ENCODE results near the gene CGB1.
"Not testable (repeated sequence)": the region's sequence is repeated elsewhere in the genome, so short reads cannot be mapped to it uniquely, and the experiment has no call there.

CGB1 gene

DNA sequence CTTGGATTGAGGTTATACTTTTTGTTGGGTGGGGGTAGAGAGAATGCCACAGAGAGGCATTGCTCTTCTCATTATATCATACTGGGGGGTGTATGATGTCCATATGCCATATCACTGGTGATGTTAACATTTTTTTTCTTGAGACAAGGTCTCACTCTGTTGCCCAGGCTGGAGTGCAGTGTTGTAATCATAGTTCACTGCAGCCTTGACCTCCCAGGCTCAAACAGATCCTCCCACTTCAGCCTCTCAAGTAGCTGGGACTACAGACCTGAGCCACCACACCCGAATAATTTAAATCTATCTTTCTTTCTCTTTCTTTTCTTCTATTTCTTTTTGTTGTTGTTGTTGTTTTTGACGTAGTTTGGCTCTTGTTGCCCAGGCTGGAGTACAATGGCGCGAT, 43.7 kb upstream of the CGB1 start:
- Histone ChIP-seq H3K36me3 (ENCODE audit: control insufficient read depth in 4 of 4, insufficient read depth in 4 of 4, low read length in 3 of 4) (no peaks in the 10 kb centered on the region), H3K27ac (ENCODE audit: insufficient read depth in 1 of 2, low read depth in 1 of 2, low read length in 2 of 2, poor library complexity in 1 of 2, severe bottlenecking in 2 of 2) (no peak overlapping the region), H3K4me3 (ENCODE audit: control insufficient read depth in 1 of 7, extremely low read depth in 1 of 7, insufficient read depth in 4 of 7, low read depth in 2 of 7, low read length in 6 of 7) (no peak overlapping the region), H3K4me1 (ENCODE audit: control extremely low read depth in 1 of 4, control insufficient read depth in 4 of 4, insufficient read depth in 4 of 4, low read length in 3 of 4) (peaks cover 0 to 5% (median 5%) of the 10 kb centered on the region in 4 experiments), H3K9me3 (ENCODE audit: control extremely low read depth in 1 of 5, control insufficient read depth in 4 of 5, insufficient read depth in 2 of 5, low read depth in 1 of 5, low read length in 4 of 5) (no peaks in the 10 kb centered on the region), H3K27me3 (replicated peaks in 2 of 5; ENCODE audit: control insufficient read depth in 4 of 5, insufficient read depth in 5 of 5, low read length in 4 of 5) (no peaks in the 10 kb centered on the region)
- CTCF ChIA-PET = no interaction called here
- WGBS (ENCODE audit: insufficient coverage) = no CpG with 5 or more reads among the region's 4 CpGs
- DNase-seq = no peak
- POLR2A ChIA-PET = no interaction called here

DNA sequence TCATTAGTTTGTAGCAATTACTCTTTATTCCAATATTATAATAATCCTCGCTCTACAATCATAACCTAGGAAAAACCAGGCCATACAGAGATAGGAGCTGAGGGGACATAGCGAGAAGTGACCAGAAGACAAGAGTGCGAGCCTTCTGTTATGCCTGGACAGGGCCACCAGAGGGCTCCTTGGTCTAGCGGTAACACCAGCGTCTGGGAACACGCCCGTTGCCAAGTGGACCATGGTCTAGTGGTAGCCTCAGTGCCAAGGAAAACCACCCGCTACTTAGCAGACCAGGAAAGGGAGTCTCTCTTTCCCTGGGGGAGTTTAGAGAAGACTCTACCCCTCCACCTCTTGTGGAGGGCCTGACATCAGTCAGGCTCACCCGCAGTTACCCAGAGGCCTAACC, 38.2 kb upstream of the CGB1 start:
- H3K27ac ChIP-seq (ENCODE audit: insufficient read depth in 1 of 2, low read depth in 1 of 2, low read length in 2 of 2, poor library complexity in 1 of 2, severe bottlenecking in 2 of 2); H3K4me1 ChIP-seq (ENCODE audit: control extremely low read depth in 1 of 4, control insufficient read depth in 4 of 4, insufficient read depth in 4 of 4, low read length in 3 of 4); H3K4me3 ChIP-seq (ENCODE audit: control insufficient read depth in 1 of 7, extremely low read depth in 1 of 7, insufficient read depth in 4 of 7, low read depth in 2 of 7, low read length in 6 of 7); DNase-seq; POLR2A ChIA-PET; H3K36me3 ChIP-seq (ENCODE audit: control insufficient read depth in 4 of 4, insufficient read depth in 4 of 4, low read length in 3 of 4): not testable (repeated sequence)
- Histone ChIP-seq H3K9me3 (ENCODE audit: control extremely low read depth in 1 of 5, control insufficient read depth in 4 of 5, insufficient read depth in 2 of 5, low read depth in 1 of 5, low read length in 4 of 5) (peaks cover 0 to 12% (median 4%) of the 10 kb centered on the region in 5 experiments), H3K27me3 (replicated peaks in 2 of 5; ENCODE audit: control insufficient read depth in 4 of 5, insufficient read depth in 5 of 5, low read length in 4 of 5) (peaks cover 0 to 44% (median 20%) of the 10 kb centered on the region in 5 experiments)
- CTCF ChIA-PET = interaction anchor here (1.3 to 2.3 kb wide), 3 partner anchors 12 to 125 kb away, joined by 3 to 5 read pairs (median 5); no protein-coding TSS in a partner anchor
- 4% methylated on average over 5 of the region's 9 CpGs for WGBS (ENCODE audit: insufficient coverage)

DNA sequence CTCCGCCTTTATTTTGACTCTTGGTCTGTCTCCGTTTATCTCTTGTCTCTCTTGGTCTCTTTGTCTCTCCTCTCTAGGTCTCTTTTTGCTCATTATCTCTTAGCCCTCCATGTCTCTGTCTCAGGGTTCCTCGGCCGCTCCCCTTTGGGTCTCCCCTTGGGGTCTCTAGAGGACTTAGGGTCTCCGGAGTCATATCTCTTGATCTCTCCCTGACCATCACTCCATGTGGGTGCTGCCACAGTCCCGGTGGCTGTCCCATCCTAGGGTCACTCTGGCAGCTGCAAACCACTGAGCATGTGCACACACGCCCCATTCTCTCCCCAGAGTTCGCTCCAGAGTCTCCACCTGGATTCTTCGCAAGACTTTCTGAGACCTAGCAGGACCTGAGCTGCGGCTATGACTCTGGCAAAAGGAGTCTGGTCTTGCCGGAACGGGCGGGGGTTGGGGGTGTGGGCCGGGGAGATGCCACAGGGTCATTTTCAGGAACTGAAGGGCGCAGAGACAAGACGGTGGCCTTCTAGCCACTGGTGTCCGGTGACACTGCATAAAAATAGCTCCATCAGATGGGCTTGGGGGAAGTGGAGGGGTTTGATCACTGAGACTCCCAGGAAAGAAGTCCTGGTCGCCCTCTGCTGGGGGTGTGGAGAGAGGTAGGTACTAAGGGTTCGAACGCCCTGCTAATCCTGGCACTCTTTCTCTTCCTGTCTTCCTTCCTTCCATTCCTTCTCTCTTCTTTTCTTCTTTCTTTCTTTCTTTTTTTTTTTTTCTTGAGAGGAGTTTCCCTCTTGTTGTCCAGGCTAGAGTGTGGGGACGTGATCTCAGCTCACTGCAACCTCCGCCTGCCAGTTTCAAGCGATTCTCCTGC, 37.1 kb upstream of the CGB1 start:
- H3K9me3 ChIP-seq (ENCODE audit: control extremely low read depth in 1 of 5, control insufficient read depth in 4 of 5, insufficient read depth in 2 of 5, low read depth in 1 of 5, low read length in 4 of 5) = peaks cover 0 to 12% (median 4%) of the 10 kb centered on the region in 5 experiments
- DNase-seq = peak in 2 of 3 donors; percentile 31 to 34
- H3K4me3 ChIP-seq (ENCODE audit: control insufficient read depth in 1 of 7, extremely low read depth in 1 of 7, insufficient read depth in 4 of 7, low read depth in 2 of 7, low read length in 6 of 7) = no peak overlapping the region
- H3K27ac ChIP-seq (ENCODE audit: insufficient read depth in 1 of 2, low read depth in 1 of 2, low read length in 2 of 2, poor library complexity in 1 of 2, severe bottlenecking in 2 of 2) = no peak overlapping the region
- H3K4me1 ChIP-seq (ENCODE audit: control extremely low read depth in 1 of 4, control insufficient read depth in 4 of 4, insufficient read depth in 4 of 4, low read length in 3 of 4) = peaks cover 0 to 6% (median 6%) of the 10 kb centered on the region in 4 experiments
- H3K27me3 ChIP-seq (replicated peaks in 2 of 5; ENCODE audit: control insufficient read depth in 4 of 5, insufficient read depth in 5 of 5, low read length in 4 of 5) = peaks cover 8 to 55% (median 22%) of the 10 kb centered on the region in 5 experiments
- POLR2A ChIA-PET = interaction anchor here (0.6 kb wide), 1 partner anchor 162 kb away, joined by 6 read pairs; no protein-coding TSS in a partner anchor
- H3K36me3 ChIP-seq (ENCODE audit: control insufficient read depth in 4 of 4, insufficient read depth in 4 of 4, low read length in 3 of 4) = no peaks in the 10 kb centered on the region
- WGBS (ENCODE audit: insufficient coverage) = 55% methylated on average over 19 of the region's 23 CpGs
- CTCF ChIA-PET = interaction anchor here (0.5 to 2.3 kb wide), 12 partner anchors 13 to 286 kb away, joined by 3 to 6 read pairs (median 3); partner anchors contain the start of gene CGB7

DNA sequence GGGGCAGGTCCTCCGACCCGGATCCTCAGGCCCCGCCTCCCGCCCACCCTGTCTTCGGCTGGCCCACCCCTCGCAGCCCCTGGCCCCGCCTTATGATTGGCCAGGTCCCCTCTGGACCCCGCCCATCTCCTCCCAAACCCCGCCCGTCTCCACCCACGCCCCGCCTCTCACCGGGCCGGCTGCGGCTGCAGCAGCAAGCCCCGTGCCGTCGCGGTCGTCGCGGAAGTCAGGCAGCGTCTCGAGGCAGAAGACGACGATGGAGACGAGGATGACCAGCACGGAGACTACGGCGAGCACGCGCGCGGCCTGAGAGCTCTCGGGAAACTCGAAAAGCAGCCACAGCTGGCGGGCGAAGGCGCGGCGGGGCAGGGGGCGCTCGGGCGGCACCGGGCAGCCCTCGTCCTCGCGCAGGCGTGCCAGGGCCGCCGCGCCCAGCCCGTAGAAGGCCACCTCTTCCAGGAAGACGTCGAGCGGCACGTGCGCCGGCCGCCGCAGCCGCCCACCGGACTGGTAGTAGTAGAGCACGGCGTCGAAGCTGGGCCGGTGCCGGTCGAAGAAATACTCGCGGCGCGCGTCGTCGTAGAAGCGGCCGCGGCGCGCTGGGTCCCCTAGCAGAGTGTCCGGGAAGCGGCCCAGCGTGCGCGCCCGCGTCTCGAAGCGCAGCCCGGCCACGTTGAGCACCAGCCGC, 35.3 kb upstream of the CGB1 start:
- Histone ChIP-seq H3K36me3 (ENCODE audit: control insufficient read depth in 4 of 4, insufficient read depth in 4 of 4, low read length in 3 of 4) (no peaks in the 10 kb centered on the region), H3K4me3 (ENCODE audit: control insufficient read depth in 1 of 7, extremely low read depth in 1 of 7, insufficient read depth in 4 of 7, low read depth in 2 of 7, low read length in 6 of 7) (no peak overlapping the region), H3K27ac (ENCODE audit: insufficient read depth in 1 of 2, low read depth in 1 of 2, low read length in 2 of 2, poor library complexity in 1 of 2, severe bottlenecking in 2 of 2) (no peak overlapping the region), H3K9me3 (ENCODE audit: control extremely low read depth in 1 of 5, control insufficient read depth in 4 of 5, insufficient read depth in 2 of 5, low read depth in 1 of 5, low read length in 4 of 5) (peaks cover 0 to 12% (median 4%) of the 10 kb centered on the region in 5 experiments), H3K4me1 (ENCODE audit: control extremely low read depth in 1 of 4, control insufficient read depth in 4 of 4, insufficient read depth in 4 of 4, low read length in 3 of 4) (peaks cover 0 to 6% (median 6%) of the 10 kb centered on the region in 4 experiments), H3K27me3 (replicated peaks in 2 of 5; ENCODE audit: control insufficient read depth in 4 of 5, insufficient read depth in 5 of 5, low read length in 4 of 5) (peaks cover 8 to 70% (median 22%) of the 10 kb centered on the region in 5 experiments)
- POLR2A ChIA-PET = interaction anchor here (0.7 kb wide), 1 partner anchor 61 kb away, joined by 3 read pairs; no protein-coding TSS in a partner anchor
- WGBS (ENCODE audit: insufficient coverage) = 5% methylated on average over 70 of the region's 93 CpGs
- CTCF ChIA-PET = no interaction called here
- peak; percentile 13 to 52 (median 40) for DNase-seq

DNA sequence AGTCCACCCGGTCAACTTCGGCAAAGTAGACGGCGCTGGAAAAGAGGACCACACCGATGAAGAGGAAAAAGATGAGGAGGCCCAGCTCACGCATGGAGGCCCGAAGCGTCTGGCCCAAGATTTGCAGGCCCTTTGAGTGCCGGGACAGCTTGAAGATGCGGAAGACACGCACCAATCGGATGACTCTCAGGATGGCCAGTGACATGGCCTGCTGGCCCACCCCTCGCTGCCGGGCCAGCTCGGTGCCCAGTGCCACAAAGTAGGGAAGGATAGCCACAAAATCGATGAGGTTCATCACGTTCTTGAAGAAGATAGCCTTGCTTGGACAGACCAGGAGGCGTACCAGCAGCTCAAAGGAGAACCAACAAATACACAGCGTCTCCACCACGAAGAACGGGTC, 33.7 kb upstream of the CGB1 start:
- no peak overlapping the region for H3K27ac ChIP-seq (ENCODE audit: insufficient read depth in 1 of 2, low read depth in 1 of 2, low read length in 2 of 2, poor library complexity in 1 of 2, severe bottlenecking in 2 of 2)
- peaks cover 0 to 12% (median 4%) of the 10 kb centered on the region in 5 experiments for H3K9me3 ChIP-seq (ENCODE audit: control extremely low read depth in 1 of 5, control insufficient read depth in 4 of 5, insufficient read depth in 2 of 5, low read depth in 1 of 5, low read length in 4 of 5)
- 97% methylated on average over 21 of the region's 21 CpGs for WGBS (ENCODE audit: insufficient coverage)
- H3K27me3 ChIP-seq (replicated peaks in 2 of 5; ENCODE audit: control insufficient read depth in 4 of 5, insufficient read depth in 5 of 5, low read length in 4 of 5) = peaks cover 8 to 86% (median 30%) of the 10 kb centered on the region in 5 experiments
- POLR2A ChIA-PET = interaction anchor here (0.6 kb wide), 1 partner anchor 11 kb away, joined by 3 read pairs; no protein-coding TSS in a partner anchor
- CTCF ChIA-PET = interaction anchor here (1.0 kb wide), 1 partner anchor 13 kb away, joined by 3 read pairs; no protein-coding TSS in a partner anchor
- no peak for DNase-seq
- H3K36me3 ChIP-seq (ENCODE audit: control insufficient read depth in 4 of 4, insufficient read depth in 4 of 4, low read length in 3 of 4) = no peaks in the 10 kb centered on the region
- H3K4me3 ChIP-seq (ENCODE audit: control insufficient read depth in 1 of 7, extremely low read depth in 1 of 7, insufficient read depth in 4 of 7, low read depth in 2 of 7, low read length in 6 of 7) = no peak overlapping the region
- H3K4me1 ChIP-seq (ENCODE audit: control extremely low read depth in 1 of 4, control insufficient read depth in 4 of 4, insufficient read depth in 4 of 4, low read length in 3 of 4) = peaks cover 0 to 6% (median 6%) of the 10 kb centered on the region in 4 experiments

DNA sequence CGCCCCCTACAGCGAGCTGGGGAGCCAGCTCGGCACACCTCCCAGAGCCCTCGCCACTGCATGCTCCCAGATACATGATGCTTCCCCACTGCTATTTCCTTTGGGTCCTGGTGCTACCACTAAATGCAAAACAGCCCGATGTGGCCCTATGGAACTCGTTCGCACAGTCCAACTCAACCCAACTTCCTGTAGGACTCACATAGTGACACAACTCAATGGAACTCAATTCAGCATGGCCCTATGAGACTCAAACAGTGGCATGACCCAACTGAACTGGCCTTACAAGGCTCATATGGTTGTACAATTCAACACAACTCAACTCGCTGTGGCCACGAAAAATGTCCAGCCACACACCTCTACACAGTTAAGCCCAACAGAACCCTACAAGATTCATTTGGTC, 32.3 kb upstream of the CGB1 start:
- ChIA-PET CTCF (interaction anchor here (0.9 to 1.4 kb wide), 2 partner anchors 8 to 29 kb away, joined by 3 to 4 read pairs; no protein-coding TSS in a partner anchor), POLR2A (no interaction called here)
- WGBS (ENCODE audit: insufficient coverage) = 94% methylated on average over 7 of the region's 9 CpGs
- Histone ChIP-seq H3K9me3 (ENCODE audit: control extremely low read depth in 1 of 5, control insufficient read depth in 4 of 5, insufficient read depth in 2 of 5, low read depth in 1 of 5, low read length in 4 of 5) (peaks cover 0 to 12% (median 4%) of the 10 kb centered on the region in 5 experiments), H3K27me3 (replicated peaks in 2 of 5; ENCODE audit: control insufficient read depth in 4 of 5, insufficient read depth in 5 of 5, low read length in 4 of 5) (peaks cover 8 to 95% (median 32%) of the 10 kb centered on the region in 5 experiments), H3K4me3 (ENCODE audit: control insufficient read depth in 1 of 7, extremely low read depth in 1 of 7, insufficient read depth in 4 of 7, low read depth in 2 of 7, low read length in 6 of 7) (no peak overlapping the region), H3K4me1 (ENCODE audit: control extremely low read depth in 1 of 4, control insufficient read depth in 4 of 4, insufficient read depth in 4 of 4, low read length in 3 of 4) (peaks cover 0 to 8% (median 6%) of the 10 kb centered on the region in 4 experiments), H3K27ac (ENCODE audit: insufficient read depth in 1 of 2, low read depth in 1 of 2, low read length in 2 of 2, poor library complexity in 1 of 2, severe bottlenecking in 2 of 2) (no peak overlapping the region), H3K36me3 (ENCODE audit: control insufficient read depth in 4 of 4, insufficient read depth in 4 of 4, low read length in 3 of 4) (no peaks in the 10 kb centered on the region)
- DNase-seq = no peak

Data from common myeloid progenitor, CD34-positive (primary cell).